GM12878 (cell line): ENCODE results near the gene GAS6. TPM values are rescaled to one million over a fixed set of nuclear protein-coding genes. Genes with fewer than 3 reads are reported as not detected.

Experiments used
- CEBPZ ChIP-seq: fragments of 150-350 bp; IDR thresholded peaks from 2 replicates; pipeline ENCODE4 v1.6.1; 2016; ENCODE audit warnings: low read depth, low read length
- ESRRA ChIP-seq: IDR thresholded peaks from 2 replicates; pipeline ENCODE4 v1.6.1; 2012; ENCODE audit warnings: mild to moderate bottlenecking, low read length, improper control_type of control experiment
- ETV6 ChIP-seq, 2 experiments: fragments of 450-650 bp in 1 of 2; IDR thresholded peaks in 1 of 2; conservative IDR thresholded peaks in 1 of 2; 2 replicates each; pipeline ENCODE4 v1.6.1; 2014; ENCODE audit warnings: antibody characterized with exemption in 1 of 2, borderline replicate concordance in 1 of 2, low read depth in 1 of 2, mild to moderate bottlenecking in 1 of 2, moderate library complexity in 1 of 2
- GATAD2B ChIP-seq: fragments of 450-650 bp; conservative IDR thresholded peaks from 2 replicates; pipeline ENCODE4 v1.6.1; 2017; ENCODE audit warnings: low read depth, mild to moderate bottlenecking, moderate library complexity
- IKZF2 ChIP-seq, 2 experiments: fragments of 450-650 bp; IDR thresholded peaks; 2 replicates each; pipeline ENCODE4 v1.6.1; 2017; ENCODE audit warnings: mild to moderate bottlenecking in 2 of 2, moderate library complexity in 2 of 2
- JUND ChIP-seq: IDR thresholded peaks from 2 replicates; pipeline ENCODE4 v1.6.1; 2012; ENCODE audit warnings: low read depth, mild to moderate bottlenecking, low read length, improper control_type of control experiment, moderate library complexity
- KAT2A ChIP-seq: conservative IDR thresholded peaks from 2 replicates; pipeline ENCODE4 v1.6.1; 2011; ENCODE audit warnings: low read depth, low read length; ENCODE audit not compliant: control insufficient read depth
- MTA3 ChIP-seq: IDR thresholded peaks from 2 replicates; pipeline ENCODE4 v1.6.1; 2012; ENCODE audit warnings: low read length, inconsistent platforms, borderline replicate concordance
- NBN ChIP-seq: fragments of 450-650 bp; IDR thresholded peaks from 2 replicates; pipeline ENCODE4 v1.6.1; 2016
- PAX5 ChIP-seq: IDR thresholded peaks from 2 replicates; pipeline ENCODE4 v1.6.1; 2011; ENCODE audit warnings: low read depth, low read length, borderline replicate concordance
- PKNOX1 ChIP-seq: fragments of 450-650 bp; IDR thresholded peaks from 2 replicates; pipeline ENCODE4 v1.6.1; 2016; ENCODE audit warnings: mild to moderate bottlenecking
- PML ChIP-seq: IDR thresholded peaks from 2 replicates; pipeline ENCODE4 v1.6.1; 2012; ENCODE audit warnings: low read length, inconsistent platforms
- SPI1 ChIP-seq: IDR thresholded peaks from 2 replicates; pipeline ENCODE4 v1.6.1; 2011; ENCODE audit warnings: low read depth, mild to moderate bottlenecking, low read length, moderate library complexity, borderline replicate concordance; ENCODE audit not compliant: insufficient read depth
- STAT3 ChIP-seq: IDR thresholded peaks from 2 replicates; pipeline ENCODE4 v1.6.1; 2011; ENCODE audit warnings: low read depth, low read length, improper control_type of control experiment
- TAF1 ChIP-seq: IDR thresholded peaks from 2 replicates; pipeline ENCODE4 v1.6.1; 2011; ENCODE audit warnings: mild to moderate bottlenecking, low read depth, low read length, borderline replicate concordance
- TARDBP ChIP-seq: IDR thresholded peaks from 2 replicates; pipeline ENCODE4 v1.6.1; 2016; ENCODE audit warnings: borderline replicate concordance
- ZNF217 ChIP-seq: fragments of 450-650 bp; IDR thresholded peaks from 2 replicates; pipeline ENCODE4 v1.6.1; 2017; ENCODE audit warnings: antibody characterized with exemption, mild to moderate bottlenecking
- ZNF622 ChIP-seq: fragments of 450-650 bp; IDR thresholded peaks from 2 replicates; pipeline ENCODE4 v1.6.1; 2017; ENCODE audit warnings: mild to moderate bottlenecking, inconsistent platforms
- polyA plus RNA-seq, 11 experiments: library from polyadenylated mRNA; depleted of rRNA in 4 of 11; unstranded in 6 of 11; stranded (reverse) in 5 of 11; fragments of >200 nt; fragmentation: Nextera tagmentation in 4 of 11; fragmentation: Illumina TruSeq in 1 of 11; extraction: Ambion mirVana in 4 of 11; extraction: Trizol in 1 of 11; gene quantifications; 1 replicate in 1 of 11; 2 replicates in 10 of 11; pipeline versions ENCODE4 v1.2.1 to v1.2.3, GENCODE V29; 2011 to 2016; ENCODE audit warnings: inconsistent platforms in 2 of 11, missing spikeins in 2 of 11, low read depth in 1 of 11
- total RNA-seq, 4 experiments: library from RNA; depleted of rRNA in 3 of 4; stranded (reverse); fragments of >200 nt in 3 of 4; fragmentation: Illumina TruSeq in 1 of 4; extraction: Trizol in 1 of 4; gene quantifications; 2 replicates each; pipeline versions ENCODE4 v1.2.1 to v1.2.3, GENCODE V29; 2013 to 2021

Gene GAS6
- total and polyA plus RNA-seq, 10 of the 15 experiments (the other 5 are each of a cell fraction or from before 2014, with no cell fraction given) = 0.03 to 0.59 (median 0.10) TPM; not detected in 2

GRCh38 chr13:113815151-113816058 lies 48.5 kb downstream of the GAS6 start (continued):
- TF ChIP-seq PKNOX1 = no peak
- TF ChIP-seq GATAD2B = no peak
- TF ChIP-seq TARDBP = no peak
- no peak for TF ChIP-seq JUND
- no peak for TF ChIP-seq ESRRA
- no peak for TF ChIP-seq NBN
- TF ChIP-seq ZNF217 = no peak
- TF ChIP-seq ZNF622 = no peak
- no peak for TF ChIP-seq PML
- no peak for TF ChIP-seq CEBPZ
- TF ChIP-seq KAT2A = no peak
- no peak for TF ChIP-seq STAT3
- no peak for TF ChIP-seq PAX5
- TF ChIP-seq ETV6 (conservative IDR thresholded peaks at IDR 0.05 in 1 of 2, IDR thresholded peaks at IDR 0.05 in 1 of 2; ENCODE audit: borderline replicate concordance in 1 of 2, low read depth in 1 of 2) = no peak
- TF ChIP-seq SPI1 = peak; percentile 64
- no peak for TF ChIP-seq IKZF2 (IDR thresholded peaks at IDR 0.05)
- TF ChIP-seq TAF1 = 0 out of 2 replicates have a peak, but pooled peaks have one; percentile 29
- no peak for TF ChIP-seq MTA3
- TF ChIP-seq, all 136 proteins: peak for 12
